ENCODE results near the gene EPHX1.
A peak's percentile ranks its signal among the peaks of the same experiment; 100 is the strongest.
"Not testable (repeated sequence)": the region's sequence is repeated elsewhere in the genome, so short reads cannot be mapped to it uniquely, and the experiment has no call there.

Gene EPHX1

GRCh38 chr1:225881081-225881958, 71.4 kb downstream of the EPHX1 start:
- peak; percentile 49 for DNase-seq (ENCODE audit: low spot score)

DNA sequence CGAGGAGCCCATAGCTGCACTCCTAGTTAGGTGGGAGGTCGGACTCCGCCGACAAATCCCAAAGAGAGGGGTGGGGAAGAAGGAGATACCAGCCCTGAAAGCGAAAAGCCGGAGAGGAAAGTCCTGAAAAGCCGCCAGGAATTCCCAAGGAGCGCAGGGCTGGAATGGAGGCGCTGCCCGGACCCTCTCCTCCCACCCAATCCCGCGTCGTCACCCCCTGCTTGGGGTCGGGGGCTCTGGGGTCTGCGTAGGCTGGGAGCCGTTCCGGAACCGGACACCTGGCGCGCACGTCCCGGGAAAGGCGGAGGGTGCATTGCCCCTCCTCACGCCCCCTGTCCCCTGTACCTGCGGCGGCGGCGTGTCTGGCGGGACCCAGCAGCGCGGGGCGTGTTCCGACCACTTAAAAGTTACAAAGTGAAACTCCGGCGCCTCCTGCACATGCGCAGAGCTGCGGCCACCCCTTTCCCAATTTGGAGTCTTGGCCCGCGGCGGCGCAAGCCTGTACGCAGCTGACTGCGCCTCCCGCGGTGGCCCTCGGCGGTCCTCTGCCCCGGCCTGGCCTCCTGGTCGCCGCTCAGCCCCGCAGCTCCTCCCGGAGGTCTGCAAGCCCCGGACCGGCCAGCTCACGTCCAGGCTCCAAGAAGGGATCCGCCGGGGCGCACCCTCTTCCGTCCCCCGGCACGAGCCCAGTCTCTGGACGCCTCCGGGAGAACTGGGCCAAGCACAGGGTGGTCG, 72.2 kb downstream of the EPHX1 start, which contains the start of gene TMEM63A:
TMEM63A (minus strand) TSS at position 422 of the 735 bp plus-strand sequence. CDS start 4,800 bp downstream, outside the sequence.
- DNase-seq (ENCODE audit: low spot score): peak; percentile 80

DNA sequence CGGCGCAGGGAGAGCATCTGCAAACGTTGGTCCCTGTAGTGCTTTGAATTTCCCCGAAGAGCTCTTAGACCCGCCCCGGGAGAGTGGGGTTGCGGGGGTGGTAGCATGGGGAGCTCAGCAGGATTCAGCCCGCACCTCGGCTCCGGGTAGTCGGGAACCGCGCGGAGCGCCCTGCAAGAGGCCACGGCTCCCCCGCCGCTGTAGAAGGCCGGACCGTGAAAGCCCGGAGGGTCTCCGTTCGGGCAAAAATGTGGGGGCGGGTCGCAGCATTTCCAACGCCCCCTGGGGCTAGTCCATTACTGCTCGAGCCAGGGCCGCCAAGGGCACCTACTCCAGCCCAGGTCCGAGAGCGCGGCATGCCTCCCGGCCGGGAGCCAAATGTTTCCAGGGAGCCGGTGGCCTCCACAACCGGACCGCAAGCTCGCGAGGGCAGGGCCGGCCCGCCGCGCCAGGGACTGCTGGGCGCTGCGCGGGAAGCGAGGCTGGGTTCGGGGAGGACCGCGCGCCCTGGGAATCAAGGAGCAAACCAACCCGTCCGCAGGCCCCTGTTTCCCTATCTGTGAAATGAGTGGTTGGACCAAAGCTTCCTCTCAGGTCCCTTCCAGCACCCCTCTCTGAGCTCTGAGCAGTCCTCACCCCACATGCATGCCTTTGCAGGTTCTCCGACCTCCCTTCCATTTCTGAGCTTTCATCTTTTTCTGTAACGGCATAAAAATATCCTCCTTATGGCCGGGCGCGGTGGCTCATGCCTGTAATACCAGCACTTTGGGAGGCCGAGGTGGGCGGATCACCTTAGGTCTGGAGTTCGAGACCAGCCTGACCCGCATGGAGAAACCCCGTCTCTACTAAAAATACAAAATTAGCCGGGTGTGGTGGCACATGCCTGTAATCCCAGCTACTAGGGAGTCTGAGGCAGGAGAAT, 73.0 kb downstream of the EPHX1 start:
- DNase-seq (ENCODE audit: low spot score): peak; percentile 24

GRCh38 chr1:225883616-225884265, 73.8 kb downstream of the EPHX1 start:
- no peak for DNase-seq (ENCODE audit: low spot score)

DNA sequence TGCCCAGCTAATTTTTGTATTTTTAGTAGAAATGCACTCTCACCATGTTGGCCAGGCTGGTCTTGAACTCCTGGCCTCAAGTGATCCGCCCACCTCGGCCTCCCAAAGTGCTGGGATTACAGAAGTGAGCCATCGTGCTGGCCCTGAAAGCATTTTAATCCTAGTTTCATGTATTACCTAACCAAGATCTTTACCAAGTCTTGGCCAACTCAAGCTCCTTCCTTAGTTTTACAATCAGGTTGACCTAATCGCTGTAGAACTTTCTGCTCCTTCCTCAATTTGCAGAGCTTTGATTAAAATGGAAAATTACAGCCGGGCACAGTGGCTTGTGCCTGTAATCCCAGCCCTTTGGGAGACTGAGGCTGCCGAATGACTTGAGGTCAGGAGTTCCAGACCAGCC, 75.4 kb downstream of the EPHX1 start:
- no peak for DNase-seq (ENCODE audit: low spot score)

DNA sequence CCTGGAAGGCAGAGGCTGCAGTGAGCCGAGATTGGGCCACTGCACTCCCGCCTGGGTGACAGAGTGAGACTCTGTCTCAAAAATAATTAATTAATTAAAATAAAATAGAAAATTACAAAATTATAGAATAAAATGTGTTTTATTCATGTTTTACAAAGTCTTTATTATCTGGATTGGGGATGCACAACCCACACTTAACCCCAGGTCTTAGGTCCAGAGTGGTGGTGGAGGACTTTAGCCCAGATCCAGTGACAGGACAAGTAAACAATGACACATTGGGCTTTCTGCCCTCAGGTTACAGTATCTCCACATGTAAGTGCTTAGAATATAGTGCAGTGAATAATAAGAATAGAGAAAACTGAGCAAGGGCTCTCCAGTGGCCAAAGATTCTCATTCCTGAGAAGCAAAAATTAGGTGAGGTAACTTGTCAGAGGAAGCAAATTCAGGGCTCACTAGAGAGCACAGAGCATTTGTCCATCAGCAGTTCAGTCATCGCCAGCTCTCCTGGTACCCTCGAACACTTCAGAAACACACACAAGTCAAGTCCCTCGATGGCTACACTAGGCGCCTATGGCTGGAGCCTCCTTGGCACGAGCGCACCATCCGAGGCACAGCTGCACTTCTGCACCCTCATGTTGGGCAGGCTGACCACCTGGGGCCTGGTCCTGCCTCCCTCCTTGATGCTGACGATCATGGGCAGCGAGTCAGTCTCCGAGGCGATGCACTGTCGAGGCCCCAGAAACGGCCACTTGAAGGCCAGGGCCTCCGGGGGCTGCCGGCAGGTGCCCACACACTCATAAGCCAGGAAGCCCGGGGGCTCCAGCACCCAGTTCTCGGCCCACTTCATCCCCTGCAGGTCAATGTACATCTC, 76.5 kb downstream of the EPHX1 start:
- DNase-seq (ENCODE audit: low spot score): no peak

GRCh38 chr1:225887030-225887314, 77.0 kb downstream of the EPHX1 start:
- DNase-seq (ENCODE audit: low spot score): no peak

DNA sequence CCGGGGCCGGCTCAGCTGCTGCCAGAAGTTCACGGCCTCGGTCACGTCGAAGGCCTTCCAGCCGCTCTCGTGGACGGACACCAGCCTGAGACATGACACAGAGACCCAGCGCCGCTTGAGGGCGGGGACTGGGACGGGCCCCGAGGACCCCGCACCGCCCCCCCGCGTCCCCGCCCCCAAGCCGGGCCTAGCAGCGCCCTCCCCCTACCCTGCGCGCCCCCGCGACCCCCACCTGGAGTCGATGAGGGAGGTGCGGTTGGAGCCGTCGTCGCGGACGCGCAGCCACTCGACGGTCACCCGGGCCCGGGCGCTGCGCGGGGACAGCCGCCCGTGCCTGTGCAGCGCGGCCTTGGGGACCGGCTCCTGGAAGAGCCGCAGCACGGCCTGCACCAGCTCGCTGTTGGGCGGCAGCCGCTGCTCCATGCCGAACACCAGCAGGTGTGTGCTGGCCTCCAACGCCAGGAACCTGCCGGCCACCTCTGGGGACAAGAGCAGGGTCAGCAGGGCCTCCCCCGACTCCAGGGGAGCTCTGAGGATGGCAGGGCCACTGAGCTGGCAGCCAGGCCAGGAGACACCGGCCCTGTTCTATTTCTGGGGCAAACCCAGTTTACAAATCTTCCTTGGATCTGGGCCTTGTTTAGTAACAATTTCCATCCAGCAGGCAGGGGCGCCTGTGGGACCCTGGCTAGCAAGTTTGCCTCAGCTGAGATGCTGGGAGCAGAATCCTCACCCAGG, 77.8 kb downstream of the EPHX1 start:
- DNase-seq (ENCODE audit: low spot score): not testable (repeated sequence)

GRCh38 chr1:225888289-225888897, 78.5 kb downstream of the EPHX1 start:
- no peak for DNase-seq (ENCODE audit: low spot score)

- no peak for DNase-seq (ENCODE audit: low spot score)
These were observed 79.1 kb downstream of the EPHX1 start, which contains the start of gene LEFTY1 for GRCh38 chr1:225888898-225889601. Gene LEFTY1, minus strand, starts transcription at chr1:225889146. Its CDS starts 80 bp downstream, at chr1:225889066.

- no peak for DNase-seq (ENCODE audit: low spot score)
These were observed 79.8 kb downstream of the EPHX1 start for GRCh38 chr1:225889743-225890142.

GRCh38 chr1:225890346-225891228, 80.7 kb downstream of the EPHX1 start:
- no peak for DNase-seq (ENCODE audit: low spot score)

- DNase-seq (ENCODE audit: low spot score): no peak
These were observed 81.5 kb downstream of the EPHX1 start for GRCh38 chr1:225891229-225891972.

- no peak for DNase-seq (ENCODE audit: low spot score)
These were observed 82.4 kb downstream of the EPHX1 start for GRCh38 chr1:225892307-225892706.

Data from activated CD4-positive, alpha-beta T cell treated with anti-CD3 and anti-CD28 coated beads, Interleukin-2, Interleukin-4, amounts not matched to agents 100 ng/mL and 50 ng/mL, durations not matched to agents 16 hours and 8 hours (primary cell).